DMS79 (cell line): ENCODE measurements around the gene SGK1.
"Not testable (repeated sequence)": the region's sequence is repeated elsewhere in the genome, so short reads cannot be mapped to it uniquely, and the experiment has no call there.

ENCODE experiments used
- DNase-seq: peaks from one replicate; lab custom pipeline; 2025; lab: John Stamatoyannopoulos, UW

The SGK1 gene

GRCh38 chr6:134303891-134304290 lies 14.0 kb downstream of the SGK1 start:
- no peak for DNase-seq

- no peak for DNase-seq
Observed at GRCh38 chr6:134299236-134299635, 18.7 kb downstream of the SGK1 start.

GRCh38 chr6:134296762-134297161 lies 21.1 kb downstream of the SGK1 start:
- no peak for DNase-seq

- no peak for DNase-seq
Observed at GRCh38 chr6:134295953-134296553, 21.9 kb downstream of the SGK1 start.

GRCh38 chr6:134293659-134294161 lies 24.2 kb downstream of the SGK1 start:
- DNase-seq, result no peak

GRCh38 chr6:134291156-134291555 lies 26.8 kb downstream of the SGK1 start:
- no peak for DNase-seq

- DNase-seq, result no peak
Observed at GRCh38 chr6:134289204-134289575, 28.7 kb downstream of the SGK1 start.

- DNase-seq, result no peak
Observed at GRCh38 chr6:134288538-134289203, 29.2 kb downstream of the SGK1 start.

- no peak for DNase-seq
Observed at GRCh38 chr6:134287859-134288537, 29.9 kb downstream of the SGK1 start.

GRCh38 chr6:134282816-134283215 lies 35.1 kb downstream of the SGK1 start:
- no peak for DNase-seq

- no peak for DNase-seq
Observed at GRCh38 chr6:134281388-134281787, 36.5 kb downstream of the SGK1 start.

GRCh38 chr6:134278000-134278399 lies 39.9 kb downstream of the SGK1 start:
- DNase-seq, result no peak

GRCh38 chr6:134276891-134277377 lies 41.0 kb downstream of the SGK1 start:
- DNase-seq, result not testable (repeated sequence)

- no peak for DNase-seq
Observed at GRCh38 chr6:134272374-134272773, 45.5 kb downstream of the SGK1 start.

- DNase-seq, result peak; percentile 98
Observed at GRCh38 chr6:134267917-134268361, 50.0 kb downstream of the SGK1 start.

- DNase-seq, result no peak
Observed at GRCh38 chr6:134266776-134267175, 51.1 kb downstream of the SGK1 start.

GRCh38 chr6:134261766-134262165 lies 56.1 kb downstream of the SGK1 start:
- no peak for DNase-seq

- no peak for DNase-seq
Observed at GRCh38 chr6:134258849-134259306, 59.0 kb downstream of the SGK1 start.

GRCh38 chr6:134257516-134257915 lies 60.4 kb downstream of the SGK1 start:
- DNase-seq, result no peak

GRCh38 chr6:134256862-134257261 lies 61.0 kb downstream of the SGK1 start:
- no peak for DNase-seq

- not testable (repeated sequence) for DNase-seq
Observed at GRCh38 chr6:134255280-134255679, 62.6 kb downstream of the SGK1 start.

- DNase-seq, result no peak
Observed at GRCh38 chr6:134254118-134254517, 63.8 kb downstream of the SGK1 start.

GRCh38 chr6:134253681-134254080 lies 64.2 kb downstream of the SGK1 start:
- DNase-seq, result no peak
